GM19099 (cell line): ENCODE measurements around the gene CASQ2.

Experiments
- POLR2A ChIP-seq: IDR thresholded peaks from 3 replicates; pipeline ENCODE4 v1.6.1; 2011; ENCODE audit warnings: low read depth; ENCODE audit not compliant: insufficient read length; ENCODE audit errors: extremely low read depth

The CASQ2 gene

GRCh38 chr1:115755456-115756370 is 12.8 kb downstream of the CASQ2 start:
- no peak for TF ChIP-seq POLR2A

DNA sequence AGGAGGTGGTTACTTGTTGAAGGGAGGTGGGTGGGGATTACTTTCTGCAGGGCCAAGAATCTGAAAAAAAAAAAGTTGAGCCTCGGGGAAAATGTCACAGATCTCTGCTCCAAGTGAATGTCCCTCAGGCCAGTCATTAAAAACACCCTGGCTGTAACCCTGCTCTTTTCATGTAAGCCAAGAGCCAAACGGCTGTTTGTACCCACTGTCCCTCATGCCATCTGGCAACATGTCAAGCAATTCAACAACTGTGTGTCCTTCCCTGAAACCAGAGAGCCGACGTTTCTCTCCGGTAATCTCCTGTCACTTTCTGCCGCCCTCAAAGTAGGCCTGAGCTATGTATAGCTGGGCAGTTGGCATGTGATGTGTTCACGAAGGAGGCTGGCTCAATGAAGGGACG is 14.7 kb downstream of the CASQ2 start:
- no peak for TF ChIP-seq POLR2A

GRCh38 chr1:115753361-115753760 is 15.2 kb downstream of the CASQ2 start:
- TF ChIP-seq POLR2A, result no peak

DNA sequence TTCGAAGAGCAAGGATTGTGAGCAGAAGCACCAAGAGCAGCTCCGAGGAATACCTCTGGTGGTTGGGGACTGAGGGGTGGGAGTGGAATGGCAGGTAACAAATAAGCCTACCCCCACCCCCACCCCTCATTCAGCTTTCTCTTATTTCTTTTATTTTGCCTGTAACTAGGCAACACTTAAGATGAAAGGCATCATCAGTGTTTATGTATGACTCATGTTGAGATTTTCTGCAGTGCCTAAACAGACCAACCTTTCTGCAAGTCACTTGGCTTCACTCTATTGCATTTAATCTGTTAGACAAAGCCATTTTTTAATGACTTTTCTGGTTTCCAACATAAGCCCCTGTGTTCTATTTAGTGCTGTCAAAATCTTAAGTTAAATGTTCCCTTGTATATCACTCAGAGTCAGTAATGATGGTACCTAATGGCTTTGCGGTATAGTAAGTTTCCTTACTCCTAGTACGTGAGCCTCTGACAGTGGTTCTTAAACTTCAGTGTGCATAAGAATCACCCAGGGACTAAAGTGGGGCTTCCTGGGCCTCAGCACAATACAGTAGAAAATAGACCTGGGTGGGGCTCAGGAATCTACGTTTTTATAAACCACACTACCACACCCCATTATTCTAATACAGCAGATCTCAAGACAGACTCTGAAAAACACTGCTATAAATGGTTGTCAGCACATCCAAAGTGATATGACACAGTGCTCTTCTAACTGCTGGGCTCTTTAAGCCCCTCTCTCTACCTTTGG is 19.9 kb downstream of the CASQ2 start:
- TF ChIP-seq POLR2A, result no peak

DNA sequence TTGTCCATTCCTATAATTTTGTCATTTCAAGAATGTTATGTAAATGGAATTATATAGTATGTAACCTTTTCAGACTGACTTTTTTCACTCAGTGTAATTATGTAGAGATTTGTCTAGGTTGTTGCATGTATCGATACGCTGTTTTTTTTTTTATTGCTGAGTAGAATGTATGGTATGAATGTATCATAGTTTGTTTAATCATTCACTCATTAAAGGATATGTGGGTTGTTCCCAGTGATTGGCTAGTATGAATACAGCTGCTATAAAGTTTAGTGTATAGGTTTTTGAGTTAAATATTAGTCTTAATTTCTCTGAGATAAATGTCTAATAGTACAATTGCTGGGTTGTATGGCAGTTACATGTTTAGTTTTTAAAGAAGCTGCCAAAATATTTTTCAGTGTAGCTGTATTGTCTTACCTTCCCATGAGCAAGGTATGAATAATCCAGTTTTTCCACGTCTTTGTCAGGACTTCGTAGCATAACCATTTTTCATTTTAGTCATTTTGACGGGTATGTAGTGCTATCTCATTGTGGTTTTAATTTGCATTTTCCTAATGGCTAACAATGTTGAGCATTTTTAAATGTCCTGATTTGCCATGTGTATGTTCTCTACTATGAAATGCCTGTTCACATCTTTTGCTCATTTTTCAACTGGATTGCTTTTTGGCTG is 22.4 kb downstream of the CASQ2 start:
- no peak for TF ChIP-seq POLR2A

DNA sequence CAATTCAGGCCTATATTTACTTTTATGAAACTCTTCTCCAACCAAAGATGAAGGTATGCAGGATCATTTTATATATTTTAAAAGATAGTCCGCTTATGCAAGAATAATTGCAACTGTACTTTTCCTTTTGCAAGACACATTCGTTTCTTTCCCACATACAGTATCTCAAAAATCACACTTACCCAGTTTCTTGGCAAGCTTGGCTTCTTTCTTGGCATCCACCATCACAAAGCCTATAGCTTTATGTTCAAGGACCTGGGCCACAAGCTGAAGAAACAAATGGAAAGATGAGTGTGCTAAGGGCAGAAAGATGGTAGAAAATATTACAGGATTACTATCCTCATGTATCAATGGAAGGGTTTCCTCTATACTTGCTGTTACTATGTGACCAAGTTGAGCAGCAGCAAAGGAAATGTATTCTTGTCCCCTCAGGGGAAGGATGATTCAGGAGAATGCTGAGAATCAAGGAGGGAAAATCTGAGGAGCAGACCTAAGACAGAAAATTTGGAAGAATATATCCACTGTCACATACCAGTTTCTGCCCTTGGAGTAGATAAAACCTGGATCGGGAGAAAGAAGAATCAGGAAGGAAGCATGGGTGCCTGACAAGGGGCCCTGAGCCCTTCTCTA is 23.8 kb downstream of the CASQ2 start:
- no peak for TF ChIP-seq POLR2A

- no peak for TF ChIP-seq POLR2A
Observed at GRCh38 chr1:115740811-115741210, 27.7 kb downstream of the CASQ2 start.

DNA sequence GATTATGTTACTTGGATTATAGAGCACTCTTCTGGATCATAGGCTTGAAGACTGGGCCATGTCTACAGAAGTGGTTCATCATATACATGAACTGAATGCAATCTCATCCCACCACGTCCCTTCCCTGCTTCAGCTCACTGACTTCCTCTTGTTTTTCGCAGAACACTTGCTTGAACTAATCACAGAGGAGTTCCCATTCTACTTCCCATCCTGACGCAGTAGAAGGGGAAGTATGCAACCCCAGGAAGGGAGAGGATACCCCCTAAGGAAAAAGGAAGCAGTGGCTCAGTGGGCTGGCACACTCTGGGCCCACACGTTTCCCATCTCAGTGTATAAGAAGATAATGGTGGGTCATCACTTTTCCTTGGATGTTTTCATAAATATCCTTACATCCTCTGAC is 36.2 kb downstream of the CASQ2 start:
- TF ChIP-seq POLR2A, result no peak

DNA sequence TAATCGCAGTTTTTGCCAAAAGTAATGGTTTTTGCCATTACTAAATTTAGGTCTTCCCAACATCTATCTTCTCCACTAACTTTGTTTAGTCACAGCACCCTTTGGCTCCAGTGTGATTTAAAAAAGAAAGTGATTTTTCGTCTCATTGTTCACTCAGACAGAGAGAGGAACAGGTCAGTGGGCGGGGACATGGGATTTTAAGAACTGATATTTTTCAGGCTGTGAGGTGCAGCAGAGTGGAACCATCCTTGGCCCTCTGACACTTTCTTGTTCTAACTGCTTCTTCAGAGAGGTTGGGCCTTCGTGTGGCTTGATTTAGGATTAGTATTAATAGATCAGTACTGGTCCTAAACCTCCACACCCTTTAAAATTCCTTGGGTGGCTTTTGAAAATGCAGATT is 38.8 kb downstream of the CASQ2 start:
- TF ChIP-seq POLR2A, result no peak

DNA sequence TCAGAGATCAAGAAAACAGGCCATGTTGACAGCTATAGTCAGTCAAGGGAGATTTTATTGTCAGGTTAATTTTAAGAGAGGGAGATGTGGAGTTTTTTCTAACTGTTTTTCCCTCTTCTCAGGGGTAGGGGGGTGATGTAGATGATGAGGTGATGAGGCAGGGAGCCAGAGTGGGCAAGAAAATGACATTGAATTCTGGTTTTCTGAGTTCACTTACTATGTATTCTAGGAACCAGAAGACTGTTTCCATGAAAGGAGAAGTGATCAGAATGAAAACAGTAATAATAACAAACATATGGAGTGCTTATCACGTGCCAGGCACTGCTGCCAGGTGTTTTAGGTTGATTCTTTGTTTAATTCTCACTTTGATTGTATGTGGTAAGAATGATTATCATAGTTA is 40.2 kb downstream of the CASQ2 start:
- TF ChIP-seq POLR2A, result no peak

DNA sequence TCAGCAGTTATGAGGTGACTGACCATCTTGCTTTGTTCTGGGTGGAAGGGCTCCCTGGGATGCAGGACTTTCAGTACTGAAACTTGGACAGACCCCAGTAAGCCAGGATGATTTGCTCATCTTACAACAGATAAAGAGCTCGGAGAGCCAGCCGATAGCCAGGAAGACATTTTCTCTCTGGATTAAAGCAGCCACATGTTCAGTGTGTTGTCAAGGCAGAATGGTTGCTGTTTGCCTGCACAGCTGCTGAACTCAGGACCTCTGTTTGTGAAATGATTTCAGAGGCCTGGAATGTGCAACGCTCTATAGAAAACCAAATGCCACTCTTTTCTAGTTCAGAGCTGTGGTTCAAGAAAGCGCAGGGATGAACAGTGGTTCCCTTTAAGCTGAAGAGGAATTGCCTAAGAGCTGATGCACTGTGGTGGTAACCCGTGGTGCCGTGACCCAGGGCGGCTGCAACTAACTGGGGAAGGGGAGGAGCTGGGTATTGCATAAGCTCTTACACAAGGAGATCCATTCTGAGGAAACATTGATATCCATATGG is 40.7 kb downstream of the CASQ2 start:
- no peak for TF ChIP-seq POLR2A

DNA sequence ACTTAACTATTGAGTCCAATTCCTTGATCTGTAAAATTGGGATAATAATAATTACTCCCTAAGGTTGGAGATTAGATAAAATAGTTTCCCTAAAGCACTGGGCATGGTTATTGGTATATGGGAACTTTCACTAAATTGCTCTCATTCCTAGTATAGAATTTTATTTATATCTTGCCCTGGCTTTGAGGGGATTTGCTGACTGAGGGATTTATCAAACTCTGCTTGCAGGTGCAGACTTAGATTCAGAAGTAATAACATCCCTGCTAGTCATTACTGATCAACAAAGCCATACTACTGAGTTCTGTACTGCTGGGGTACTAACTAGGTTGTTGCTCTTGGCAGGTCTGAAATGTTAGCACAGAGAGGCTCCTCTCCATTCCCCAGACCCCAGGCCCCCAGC is 41.9 kb downstream of the CASQ2 start:
- no peak for TF ChIP-seq POLR2A

DNA sequence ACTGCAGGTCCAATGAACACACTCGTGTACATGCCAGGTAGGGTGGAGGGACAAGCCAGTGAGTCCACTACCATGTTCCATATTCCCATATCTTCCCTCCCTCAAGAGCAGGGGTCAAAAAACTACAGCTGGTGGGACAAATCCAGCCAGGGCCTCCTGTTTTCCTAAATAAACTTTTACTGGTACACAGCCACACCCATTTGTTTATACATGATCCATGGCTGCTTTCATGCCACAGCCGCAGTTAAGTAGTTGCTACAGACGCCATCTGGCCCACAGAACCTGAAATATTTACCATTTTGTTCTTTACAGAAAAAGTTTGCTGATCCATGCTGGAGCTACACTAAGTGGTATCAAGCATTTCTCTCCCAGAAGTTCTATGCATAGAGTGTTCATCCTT is 42.4 kb downstream of the CASQ2 start:
- no peak for TF ChIP-seq POLR2A

- TF ChIP-seq POLR2A, result no peak
Observed at GRCh38 chr1:115725600-115725999, 42.9 kb downstream of the CASQ2 start.

- TF ChIP-seq POLR2A, result no peak
Observed at GRCh38 chr1:115723756-115724155, 44.8 kb downstream of the CASQ2 start.
